ENCODE results near the gene CELSR1.
A peak's percentile ranks its signal among the peaks of the same experiment; 100 is the strongest.

DNA sequence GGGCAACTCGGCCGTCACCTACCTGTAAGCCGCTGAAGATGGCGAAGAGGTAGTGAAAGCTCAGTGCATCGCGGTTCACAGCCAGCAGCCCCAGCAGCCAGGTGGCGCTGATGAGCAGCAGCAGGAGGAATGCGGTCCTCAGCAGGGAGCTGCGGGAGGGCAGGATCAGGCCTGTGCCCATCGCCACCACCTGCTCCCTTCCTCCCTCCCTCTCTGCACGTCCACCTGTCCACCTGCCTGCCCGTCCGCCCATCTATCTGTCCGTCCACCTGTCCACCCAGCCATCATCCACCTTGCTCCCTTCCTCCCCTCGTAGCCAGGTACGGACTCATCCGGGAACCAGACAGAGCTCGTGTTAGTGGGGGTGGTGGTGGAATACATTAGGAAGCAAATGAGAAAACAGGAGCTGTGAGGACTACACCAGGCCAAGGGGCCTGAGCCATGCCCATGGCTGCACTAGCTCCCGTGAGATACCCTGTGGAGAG lies 169.7 kb downstream of the CELSR1 start:
- TF ChIP-seq, protein P1, sequence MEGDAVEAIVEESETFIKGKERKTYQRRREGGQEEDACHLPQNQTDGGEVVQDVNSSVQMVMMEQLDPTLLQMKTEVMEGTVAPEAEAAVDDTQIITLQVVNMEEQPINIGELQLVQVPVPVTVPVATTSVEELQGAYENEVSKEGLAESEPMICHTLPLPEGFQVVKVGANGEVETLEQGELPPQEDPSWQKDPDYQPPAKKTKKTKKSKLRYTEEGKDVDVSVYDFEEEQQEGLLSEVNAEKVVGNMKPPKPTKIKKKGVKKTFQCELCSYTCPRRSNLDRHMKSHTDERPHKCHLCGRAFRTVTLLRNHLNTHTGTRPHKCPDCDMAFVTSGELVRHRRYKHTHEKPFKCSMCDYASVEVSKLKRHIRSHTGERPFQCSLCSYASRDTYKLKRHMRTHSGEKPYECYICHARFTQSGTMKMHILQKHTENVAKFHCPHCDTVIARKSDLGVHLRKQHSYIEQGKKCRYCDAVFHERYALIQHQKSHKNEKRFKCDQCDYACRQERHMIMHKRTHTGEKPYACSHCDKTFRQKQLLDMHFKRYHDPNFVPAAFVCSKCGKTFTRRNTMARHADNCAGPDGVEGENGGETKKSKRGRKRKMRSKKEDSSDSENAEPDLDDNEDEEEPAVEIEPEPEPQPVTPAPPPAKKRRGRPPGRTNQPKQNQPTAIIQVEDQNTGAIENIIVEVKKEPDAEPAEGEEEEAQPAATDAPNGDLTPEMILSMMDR (IDR thresholded peaks at IDR 0.05): peak; percentile 50 to 89 (median 78)
- no peak for TF ChIP-seq POLR2A (IDR thresholded peaks at IDR 0.05)
- no peak for TF ChIP-seq EP300 (IDR thresholded peaks at IDR 0.05)

All from sigmoid colon (tissue), 4 donors.